ENCODE results near the gene CCDC187. TPM values are rescaled to one million over a fixed set of nuclear protein-coding genes. Genes with fewer than 3 reads are reported as not detected.
A peak's percentile ranks its signal among the peaks of the same experiment; 100 is the strongest.

CCDC187 gene
- polyA plus RNA-seq, 1 donor from 2014 or later: not detected

GRCh38 chr9:136202454-136203407 is 101.2 kb downstream of the CCDC187 start:
- H4K20me1 ChIP-seq (ENCODE audit: insufficient read depth): no peaks in the 10 kb centered on the region
- no peaks in the 10 kb centered on the region for H3K79me2 ChIP-seq (replicated peaks; ENCODE audit: insufficient read depth, low read length)
- no peak overlapping the region for H2AFZ ChIP-seq (ENCODE audit: low read depth, low read length)
- no peak overlapping the region for H3K27ac ChIP-seq (ENCODE audit: low read length)
- no peaks in the 10 kb centered on the region for H3F3A ChIP-seq (ENCODE audit: insufficient read depth, low read length, poor library complexity, severe bottlenecking)
- no peak overlapping the region for H3K4me3 ChIP-seq (ENCODE audit: low read length)
- H3K27me3 ChIP-seq (ENCODE audit: insufficient read depth, low read depth, low read length): peaks cover 83% of the 10 kb centered on the region
- no peaks in the 10 kb centered on the region for H3K9me3 ChIP-seq (ENCODE audit: low read length)
- TF ChIP-seq REST (IDR thresholded peaks at IDR 0.05; ENCODE audit: borderline replicate concordance): no peak
- TF ChIP-seq EZH2 (IDR thresholded peaks at IDR 0.05; ENCODE audit: borderline replicate concordance, insufficient read depth, low read length, poor library complexity, severe bottlenecking): peak; percentile 87
- no peak overlapping the region for H3K9ac ChIP-seq (ENCODE audit: low read length)
- H3K36me3 ChIP-seq (ENCODE audit: insufficient read depth, low read length): no peaks in the 10 kb centered on the region
- H3K4me2 ChIP-seq (ENCODE audit: low read length): no peak overlapping the region
- H3K9me2 ChIP-seq (ENCODE audit: insufficient read depth, low read length): no peaks in the 10 kb centered on the region

- Histone ChIP-seq H2AFZ (ENCODE audit: low read depth, low read length) (no peak overlapping the region), H3K27me3 (ENCODE audit: insufficient read depth, low read depth, low read length) (peaks cover 92% of the 10 kb centered on the region), H3K36me3 (ENCODE audit: insufficient read depth, low read length) (no peaks in the 10 kb centered on the region), H3K9me2 (ENCODE audit: insufficient read depth, low read length) (no peaks in the 10 kb centered on the region), H3K27ac (ENCODE audit: low read length) (no peak overlapping the region), H4K20me1 (ENCODE audit: insufficient read depth) (no peaks in the 10 kb centered on the region), H3K79me2 (replicated peaks; ENCODE audit: insufficient read depth, low read length) (no peaks in the 10 kb centered on the region), H3K9ac (ENCODE audit: low read length) (no peak overlapping the region), H3K4me3 (ENCODE audit: low read length) (no peak overlapping the region), H3F3A (ENCODE audit: insufficient read depth, low read length, poor library complexity, severe bottlenecking) (no peaks in the 10 kb centered on the region), H3K9me3 (ENCODE audit: low read length) (no peaks in the 10 kb centered on the region), H3K4me2 (ENCODE audit: low read length) (no peak overlapping the region)
- TF ChIP-seq REST (IDR thresholded peaks at IDR 0.05; ENCODE audit: borderline replicate concordance): peak; percentile 43
- peak; percentile 80 for TF ChIP-seq EZH2 (IDR thresholded peaks at IDR 0.05; ENCODE audit: borderline replicate concordance, insufficient read depth, low read length, poor library complexity, severe bottlenecking)
- no peak for TF ChIP-seq MXI1 (conservative IDR thresholded peaks at IDR 0.05; ENCODE audit: poor library complexity, severe bottlenecking)
These were observed 102.1 kb downstream of the CCDC187 start for GRCh38 chr9:136201609-136202453.

Measured in neural cell (in vitro differentiated cells).